ENCODE data around the gene TOM1L2. TPM values are rescaled to one million over a fixed set of nuclear protein-coding genes. Genes with fewer than 3 reads are reported as not detected.

TOM1L2 gene
- total RNA-seq, 2 donors from 2014 or later, result 15.5 to 17.8 TPM

- H3K27me3 Mint-ChIP-seq, result no peaks in the 10 kb centered on the region
- no peaks in the 10 kb centered on the region for H3K9me3 Mint-ChIP-seq
- no peaks in the 10 kb centered on the region for H3K36me3 Mint-ChIP-seq
- no peak overlapping the region for H3K27ac Mint-ChIP-seq
- peaks cover 14 to 22% of the 10 kb centered on the region in 2 donors for H3K4me1 Mint-ChIP-seq (ENCODE audit: low read depth in 2 of 2)
- no peak overlapping the region for H3K4me3 Mint-ChIP-seq
- ATAC-seq (no peak), DNase-seq (ENCODE audit: low spot score) (no peak)
Observed at GRCh38 chr17:17816240-17816814, 155.9 kb downstream of the TOM1L2 start.

GRCh38 chr17:17815436-17816200 is 156.6 kb downstream of the TOM1L2 start:
- no peak overlapping the region for H3K4me3 Mint-ChIP-seq
- H3K27ac Mint-ChIP-seq, result no peak overlapping the region
- H3K9me3 Mint-ChIP-seq, result no peaks in the 10 kb centered on the region
- no peaks in the 10 kb centered on the region for H3K36me3 Mint-ChIP-seq
- no peaks in the 10 kb centered on the region for H3K27me3 Mint-ChIP-seq
- DNase-seq (ENCODE audit: low spot score) (no peak), ATAC-seq (no peak)
- H3K4me1 Mint-ChIP-seq (ENCODE audit: low read depth in 2 of 2), result peaks cover 14 to 22% of the 10 kb centered on the region in 2 donors

- Mint-ChIP-seq H3K27ac (no peak overlapping the region), H3K9me3 (no peaks in the 10 kb centered on the region), H3K4me3 (no peak overlapping the region), H3K36me3 (no peaks in the 10 kb centered on the region), H3K4me1 (ENCODE audit: low read depth in 2 of 2) (peaks cover 14 to 18% of the 10 kb centered on the region in 2 donors), H3K27me3 (no peaks in the 10 kb centered on the region)
- DNase-seq (ENCODE audit: low spot score) (no peak), ATAC-seq (no peak)
Observed at GRCh38 chr17:17815062-17815406, 157.2 kb downstream of the TOM1L2 start.

GRCh38 chr17:17814162-17815061 is 157.8 kb downstream of the TOM1L2 start:
- Mint-ChIP-seq H3K4me1 (ENCODE audit: low read depth in 2 of 2) (peaks cover 9 to 12% of the 10 kb centered on the region in 2 donors), H3K27ac (no peak overlapping the region), H3K27me3 (no peaks in the 10 kb centered on the region), H3K36me3 (no peaks in the 10 kb centered on the region), H3K4me3 (no peak overlapping the region), H3K9me3 (no peaks in the 10 kb centered on the region)
- no peak for DNase-seq (ENCODE audit: low spot score)
- no peak for ATAC-seq

- Mint-ChIP-seq H3K4me1 (ENCODE audit: low read depth in 2 of 2) (peaks cover 7 to 8% of the 10 kb centered on the region in 2 donors), H3K27me3 (no peaks in the 10 kb centered on the region), H3K4me3 (no peak overlapping the region), H3K9me3 (no peaks in the 10 kb centered on the region), H3K36me3 (no peaks in the 10 kb centered on the region), H3K27ac (no peak overlapping the region)
- DNase-seq (ENCODE audit: low spot score) (no peak), ATAC-seq (no peak)
Observed at GRCh38 chr17:17813725-17814095, 158.5 kb downstream of the TOM1L2 start.

- H3K4me3 Mint-ChIP-seq, result no peak overlapping the region
- no peak overlapping the region for H3K27ac Mint-ChIP-seq
- no peaks in the 10 kb centered on the region for H3K9me3 Mint-ChIP-seq
- H3K36me3 Mint-ChIP-seq, result no peaks in the 10 kb centered on the region
- H3K27me3 Mint-ChIP-seq, result no peaks in the 10 kb centered on the region
- H3K4me1 Mint-ChIP-seq (ENCODE audit: low read depth in 2 of 2), result peaks cover 6 to 8% of the 10 kb centered on the region in 2 donors
- DNase-seq (ENCODE audit: low spot score), result no peak
- no peak for ATAC-seq
Observed at GRCh38 chr17:17813055-17813724, 159.0 kb downstream of the TOM1L2 start.

- Mint-ChIP-seq H3K9me3 (no peaks in the 10 kb centered on the region), H3K27me3 (no peaks in the 10 kb centered on the region), H3K27ac (no peak overlapping the region), H3K4me3 (no peak overlapping the region), H3K4me1 (ENCODE audit: low read depth in 2 of 2) (peaks cover 8 to 9% of the 10 kb centered on the region in 2 donors), H3K36me3 (no peaks in the 10 kb centered on the region)
- DNase-seq (ENCODE audit: low spot score), result peak; percentile 80
- peak in 1 of 2 donors; percentile 67 for ATAC-seq
Observed at GRCh38 chr17:17812211-17813054, 159.8 kb downstream of the TOM1L2 start.

- Mint-ChIP-seq H3K27ac (no peak overlapping the region), H3K4me1 (ENCODE audit: low read depth in 2 of 2) (peaks cover 8 to 12% of the 10 kb centered on the region in 2 donors), H3K9me3 (no peaks in the 10 kb centered on the region), H3K27me3 (no peaks in the 10 kb centered on the region), H3K36me3 (no peaks in the 10 kb centered on the region), H3K4me3 (no peak overlapping the region)
- DNase-seq (ENCODE audit: low spot score), result no peak
- ATAC-seq, result no peak
Observed at GRCh38 chr17:17811381-17812210, 160.6 kb downstream of the TOM1L2 start.

- Mint-ChIP-seq H3K9me3 (no peaks in the 10 kb centered on the region), H3K4me1 (ENCODE audit: low read depth in 2 of 2) (peaks cover 12 to 16% of the 10 kb centered on the region in 2 donors), H3K27ac (no peak overlapping the region), H3K36me3 (no peaks in the 10 kb centered on the region), H3K27me3 (no peaks in the 10 kb centered on the region), H3K4me3 (no peak overlapping the region)
- no peak for ATAC-seq
- DNase-seq (ENCODE audit: low spot score), result no peak
Observed at GRCh38 chr17:17810895-17811248, 161.3 kb downstream of the TOM1L2 start.

GRCh38 chr17:17810084-17810894 is 161.9 kb downstream of the TOM1L2 start:
- Mint-ChIP-seq H3K36me3 (no peaks in the 10 kb centered on the region), H3K4me3 (no peak overlapping the region), H3K9me3 (no peaks in the 10 kb centered on the region), H3K27ac (no peak overlapping the region), H3K4me1 (ENCODE audit: low read depth in 2 of 2) (peaks cover 13 to 18% of the 10 kb centered on the region in 2 donors), H3K27me3 (no peaks in the 10 kb centered on the region)
- DNase-seq (ENCODE audit: low spot score) (no peak), ATAC-seq (no peak)

GRCh38 chr17:17809531-17810083 is 162.6 kb downstream of the TOM1L2 start:
- no peak for DNase-seq (ENCODE audit: low spot score)
- H3K9me3 Mint-ChIP-seq, result no peaks in the 10 kb centered on the region
- H3K36me3 Mint-ChIP-seq, result no peaks in the 10 kb centered on the region
- peaks cover 13 to 18% of the 10 kb centered on the region in 2 donors for H3K4me1 Mint-ChIP-seq (ENCODE audit: low read depth in 2 of 2)
- peak in 1 of 2 donors; percentile 1 for ATAC-seq
- no peak overlapping the region for H3K4me3 Mint-ChIP-seq
- no peak overlapping the region for H3K27ac Mint-ChIP-seq
- no peaks in the 10 kb centered on the region for H3K27me3 Mint-ChIP-seq

Data from natural killer cell treated with Interleukin-12 subunit alpha and Interleukin-12 subunit beta and Interleukin-15 and Interleukin-18, amount 100 ng/mL, for 72 hours (primary cell).